HG02870 (cell line): ENCODE data around the gene DVL2.

Experiments
- ATAC-seq: cut with Tn5 transposase; IDR thresholded peaks from one replicate; pipeline ENCODE4 v1.9.1; 2021; ENCODE audit warnings: mild to moderate bottlenecking, moderate library complexity; ENCODE audit not compliant: unreplicated experiment

The DVL2 gene

DNA sequence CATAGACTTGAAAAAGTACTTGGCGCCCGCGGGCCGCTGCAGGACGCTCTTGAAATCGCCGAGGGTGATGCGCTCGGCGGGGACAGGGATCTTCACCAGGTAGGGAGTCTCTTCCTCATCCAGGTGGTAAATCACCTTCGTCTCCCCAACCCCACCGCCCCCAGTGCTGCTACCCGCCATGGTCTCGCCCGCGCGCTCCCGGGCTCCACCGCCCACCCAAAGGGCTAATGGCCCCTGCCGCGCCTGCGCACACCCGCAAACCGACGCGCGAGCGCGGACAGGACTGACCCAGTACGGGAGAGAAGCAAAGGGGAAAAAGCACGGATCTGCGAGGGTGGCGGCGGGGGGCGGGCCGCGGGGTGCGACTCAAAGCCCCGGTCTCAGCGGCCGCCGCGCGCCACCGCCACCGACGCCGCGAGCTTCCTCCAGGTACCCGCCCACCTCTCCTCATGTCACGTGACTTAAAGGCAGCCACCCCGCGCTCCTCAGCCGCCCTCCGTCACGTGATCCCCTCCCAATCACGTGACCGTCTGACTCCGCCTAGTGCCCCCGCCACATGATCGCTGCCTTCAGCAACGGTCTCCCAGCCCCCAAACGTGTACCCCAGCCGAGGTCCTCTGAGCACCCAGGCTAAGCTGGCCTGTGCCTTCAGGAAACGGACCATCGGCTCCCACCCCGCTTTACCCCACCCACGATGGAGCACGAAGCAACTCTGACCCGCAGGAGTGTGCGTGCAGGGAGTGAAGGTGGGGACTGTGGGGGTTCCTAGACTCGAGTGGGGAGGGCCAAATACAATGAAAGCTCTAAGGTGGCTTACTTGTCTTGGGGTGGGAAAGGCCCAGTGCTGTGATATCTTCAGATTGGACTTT lies at the start of gene DVL2:
Gene DVL2 (minus strand): TSS at position 435 of the 869 bp plus-strand sequence. CDS start 255 bp downstream, at position 180.
- ATAC-seq: peak; percentile 55

DNA sequence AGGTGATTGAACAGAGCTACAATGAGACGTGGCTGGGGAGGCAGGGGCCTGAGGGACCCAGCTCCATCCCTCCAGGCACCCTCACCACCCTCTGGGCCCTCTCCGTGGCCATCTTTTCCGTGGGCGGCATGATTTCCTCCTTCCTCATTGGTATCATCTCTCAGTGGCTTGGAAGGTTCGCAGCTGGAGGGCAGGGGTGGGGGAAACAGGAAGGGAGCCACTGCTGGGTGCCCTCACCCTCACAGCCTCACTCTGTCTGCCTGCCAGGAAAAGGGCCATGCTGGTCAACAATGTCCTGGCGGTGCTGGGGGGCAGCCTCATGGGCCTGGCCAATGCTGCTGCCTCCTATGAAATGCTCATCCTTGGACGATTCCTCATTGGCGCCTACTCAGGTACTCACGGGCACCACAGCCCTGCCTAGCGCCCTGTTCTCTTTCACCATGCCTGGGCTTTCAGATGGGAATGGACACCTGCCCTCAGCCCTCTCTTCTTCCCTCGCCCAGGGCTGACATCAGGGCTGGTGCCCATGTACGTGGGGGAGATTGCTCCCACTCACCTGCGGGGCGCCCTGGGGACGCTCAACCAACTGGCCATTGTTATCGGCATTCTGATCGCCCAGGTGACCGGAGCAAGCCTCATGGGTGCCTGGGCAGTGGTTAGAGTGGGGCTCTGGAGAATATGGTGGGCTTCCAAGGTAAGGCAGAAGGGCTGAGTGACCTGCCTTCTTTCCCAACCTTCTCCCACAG lies 49.3 kb upstream of the DVL2 start:
- no peak for ATAC-seq

- no peak for ATAC-seq
These were observed 48.5 kb upstream of the DVL2 start for GRCh38 chr17:7282752-7283321.

DNA sequence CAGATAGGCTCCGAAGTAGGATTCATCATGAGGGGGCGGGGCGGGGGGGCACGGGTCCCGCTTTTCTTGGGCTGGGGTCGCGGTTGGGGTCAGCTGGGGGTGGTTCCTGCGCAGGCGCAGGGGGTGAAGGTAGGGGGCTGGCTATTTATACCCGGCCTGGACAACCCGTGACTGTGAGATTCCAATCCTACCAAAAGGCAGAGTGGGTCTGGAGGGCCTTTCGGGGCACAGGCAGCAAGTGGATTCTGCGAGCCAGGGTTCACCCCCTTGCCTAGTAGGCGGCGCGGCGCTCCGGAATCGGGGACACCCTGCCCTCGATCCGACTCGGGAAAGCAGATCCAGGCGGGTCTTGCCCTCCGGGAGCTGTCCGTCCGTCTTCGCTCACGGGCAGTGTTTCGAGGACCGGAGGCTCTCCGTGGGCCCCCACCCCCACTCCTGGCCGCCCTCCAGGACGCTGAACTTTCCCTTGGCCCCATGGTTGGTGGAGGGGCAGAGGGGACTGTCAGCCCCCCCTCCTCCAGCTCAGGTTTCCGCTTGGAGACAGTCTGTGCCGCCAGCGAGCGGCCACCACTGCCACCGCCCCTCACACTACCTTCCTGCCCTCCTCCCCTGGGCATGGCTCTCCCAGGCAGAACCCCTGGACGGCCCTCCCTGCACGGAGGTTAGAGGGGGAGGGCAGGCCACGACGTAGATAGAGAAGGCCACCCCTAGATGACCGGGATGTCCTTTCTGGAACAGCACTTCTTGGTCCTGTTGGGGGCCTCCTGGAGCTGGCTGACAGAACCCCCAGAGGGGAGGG lies 47.8 kb upstream of the DVL2 start:
- ATAC-seq: no peak

DNA sequence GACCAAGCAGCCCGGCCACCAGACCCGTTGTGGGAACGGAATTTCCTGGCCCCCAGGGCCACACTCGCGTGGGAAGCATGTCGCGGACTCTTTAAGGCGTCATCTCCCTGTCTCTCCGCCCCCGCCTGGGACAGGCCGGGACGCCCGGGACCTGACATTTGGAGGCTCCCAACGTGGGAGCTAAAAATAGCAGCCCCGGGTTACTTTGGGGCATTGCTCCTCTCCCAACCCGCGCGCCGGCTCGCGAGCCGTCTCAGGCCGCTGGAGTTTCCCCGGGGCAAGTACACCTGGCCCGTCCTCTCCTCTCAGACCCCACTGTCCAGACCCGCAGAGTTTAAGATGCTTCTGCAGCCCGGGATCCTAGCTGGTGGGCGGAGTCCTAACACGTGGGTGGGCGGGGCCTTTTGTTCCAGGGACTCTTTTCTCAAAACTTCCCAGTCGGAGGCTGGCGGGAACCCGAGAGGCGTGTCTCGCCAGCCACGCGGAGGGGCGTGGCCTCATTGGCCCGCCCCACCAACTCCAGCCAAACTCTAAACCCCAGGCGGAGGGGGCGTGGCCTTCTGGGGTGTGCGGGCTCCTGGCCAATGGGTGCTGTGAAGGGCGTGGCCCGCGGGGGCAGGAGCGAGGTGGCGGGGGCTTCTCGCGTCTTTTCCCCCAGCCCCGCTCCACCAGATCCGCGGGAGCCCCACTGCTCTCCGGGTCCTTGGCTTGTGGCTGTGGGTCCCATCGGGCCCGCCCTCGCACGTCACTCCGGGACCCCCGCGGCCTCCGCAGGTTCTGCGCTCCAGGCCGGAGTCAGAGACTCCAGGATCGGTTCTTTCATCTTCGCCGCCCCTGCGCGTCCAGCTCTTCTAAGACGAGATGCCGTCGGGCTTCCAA lies 47.0 kb upstream of the DVL2 start, which contains the start of gene SLC2A4:
Gene SLC2A4 (plus strand): TSS at position 645 of the 879 bp plus-strand sequence. CDS start 217 bp downstream, at position 862.
- peak; percentile 77 for ATAC-seq

DNA sequence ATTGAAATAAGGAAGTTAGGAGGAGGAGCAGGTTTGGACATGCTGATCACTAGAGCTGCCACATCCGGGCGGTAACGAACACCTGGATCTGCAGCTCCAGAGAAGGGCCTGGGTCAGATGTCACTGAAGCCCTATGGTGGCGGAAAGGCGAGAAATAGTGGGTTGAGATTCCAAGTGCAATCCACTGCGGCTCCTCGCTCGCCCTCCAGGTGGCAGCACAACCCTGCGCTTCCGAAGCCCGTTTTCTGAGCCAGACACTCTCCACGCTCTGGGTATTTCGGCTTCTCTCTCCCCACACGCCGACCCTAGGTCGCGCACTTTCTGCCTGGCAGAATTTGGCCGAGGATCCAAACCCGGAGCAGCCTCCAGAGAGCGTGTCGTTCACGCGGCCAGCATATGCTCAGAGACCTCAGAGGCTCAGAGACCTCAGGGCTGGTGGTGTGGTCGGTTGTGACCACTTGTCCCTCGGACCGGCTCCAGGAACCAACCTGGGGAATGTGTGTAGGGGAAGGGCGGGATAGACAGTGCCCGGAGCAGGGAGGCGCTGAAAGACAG lies 46.3 kb upstream of the DVL2 start:
- ATAC-seq: no peak

DNA sequence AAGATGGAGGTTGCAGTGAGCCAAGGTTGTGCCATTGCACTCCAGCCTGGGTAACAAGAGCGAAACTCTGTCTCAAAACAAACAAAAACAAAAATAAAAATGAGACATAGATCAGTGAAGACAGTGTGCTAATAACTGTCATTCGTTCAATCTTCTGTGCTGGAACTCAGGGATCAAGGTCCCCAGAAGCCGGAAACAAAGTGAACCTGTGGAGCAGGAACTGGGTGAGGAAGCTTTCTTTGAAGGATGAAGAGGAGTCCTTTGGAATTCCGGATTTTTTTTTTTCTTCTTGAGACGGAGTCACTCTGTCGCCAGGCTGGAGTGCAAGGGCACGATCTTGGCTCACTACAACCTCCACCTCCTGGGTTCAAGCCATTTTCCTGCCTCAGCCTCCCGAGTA lies 45.1 kb upstream of the DVL2 start:
- ATAC-seq: no peak

DNA sequence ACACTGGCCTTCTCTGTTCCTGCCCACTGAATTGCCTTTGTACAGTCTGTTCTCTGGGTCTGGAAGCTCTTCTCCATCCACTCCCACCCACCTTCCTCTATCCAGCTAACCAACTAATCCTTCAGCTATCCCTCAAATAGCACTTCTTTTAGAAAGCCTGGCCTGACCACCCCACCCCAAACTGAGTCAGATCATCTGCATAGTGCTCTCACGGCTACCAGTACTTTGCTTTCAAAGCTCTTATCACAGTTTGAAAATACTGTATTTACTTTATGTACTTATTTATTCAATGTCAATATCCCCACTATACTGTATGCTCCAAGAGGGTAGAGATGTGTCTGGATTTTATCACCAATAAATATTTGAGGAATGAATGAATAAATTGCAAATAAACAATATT lies 32.5 kb upstream of the DVL2 start:
- ATAC-seq: no peak

DNA sequence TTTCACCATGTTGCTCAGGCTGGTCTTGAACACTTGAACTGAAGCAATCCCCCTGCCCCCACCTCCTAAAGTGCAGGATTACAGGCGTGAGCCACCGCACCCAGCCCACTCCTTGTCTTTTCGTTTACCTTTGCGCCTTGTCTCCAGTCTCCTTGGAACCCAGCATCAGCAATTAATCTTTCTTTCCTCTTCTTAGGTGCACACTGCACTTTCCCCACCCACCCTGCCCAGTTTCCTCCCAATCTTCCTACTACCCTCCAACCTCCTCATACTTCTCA lies 29.4 kb upstream of the DVL2 start:
- no peak for ATAC-seq

GRCh38 chr17:7262935-7263800 lies 28.9 kb upstream of the DVL2 start:
- no peak for ATAC-seq

GRCh38 chr17:7262192-7262934 lies 28.0 kb upstream of the DVL2 start, which contains the start of gene CLDN7:
Gene CLDN7, minus strand, starts transcription at chr17:7262478. Its CDS starts 435 bp downstream, at chr17:7262043.
- no peak for ATAC-seq

DNA sequence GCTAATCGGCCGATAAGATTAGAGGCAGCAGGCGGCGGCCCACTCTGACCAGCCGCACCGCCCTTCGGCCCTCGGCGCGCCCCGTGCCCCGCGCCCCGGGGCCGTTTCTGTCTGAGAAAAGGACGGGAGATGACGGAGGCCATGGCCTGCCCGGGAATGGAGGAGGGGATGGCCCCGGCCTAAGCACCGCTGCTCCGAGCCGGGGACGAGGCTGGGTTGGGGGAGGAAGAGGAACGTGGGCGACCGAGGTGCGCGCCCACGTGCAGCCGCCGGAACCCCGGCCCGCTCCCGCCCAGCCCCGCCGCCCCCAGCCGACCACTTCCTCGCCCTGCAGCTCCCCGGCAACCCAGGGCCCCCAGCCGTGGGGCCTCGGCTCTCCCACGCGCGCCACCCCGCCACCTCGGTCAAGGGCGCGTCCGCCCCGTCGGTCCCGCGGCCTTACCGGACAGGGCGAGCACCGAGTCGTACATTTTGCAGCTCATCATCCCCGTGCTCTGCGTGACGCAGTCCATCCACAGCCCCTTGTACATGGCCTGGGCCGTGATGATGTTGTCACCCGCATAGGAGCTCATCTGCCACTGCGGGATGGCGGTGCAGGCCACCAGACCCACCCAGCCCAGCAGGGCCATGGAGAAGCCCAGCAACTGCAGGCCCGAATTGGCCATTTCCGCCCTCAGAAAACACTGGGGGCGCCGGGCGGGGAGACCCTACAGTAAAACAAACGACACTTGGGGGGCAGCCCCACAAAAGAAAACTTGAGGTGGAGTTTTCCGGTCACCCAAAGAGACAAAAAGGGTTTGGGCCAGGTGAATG lies 27.3 kb upstream of the DVL2 start:
- no peak for ATAC-seq

- no peak for ATAC-seq
These were observed 26.5 kb upstream of the DVL2 start for GRCh38 chr17:7260651-7261378.

DNA sequence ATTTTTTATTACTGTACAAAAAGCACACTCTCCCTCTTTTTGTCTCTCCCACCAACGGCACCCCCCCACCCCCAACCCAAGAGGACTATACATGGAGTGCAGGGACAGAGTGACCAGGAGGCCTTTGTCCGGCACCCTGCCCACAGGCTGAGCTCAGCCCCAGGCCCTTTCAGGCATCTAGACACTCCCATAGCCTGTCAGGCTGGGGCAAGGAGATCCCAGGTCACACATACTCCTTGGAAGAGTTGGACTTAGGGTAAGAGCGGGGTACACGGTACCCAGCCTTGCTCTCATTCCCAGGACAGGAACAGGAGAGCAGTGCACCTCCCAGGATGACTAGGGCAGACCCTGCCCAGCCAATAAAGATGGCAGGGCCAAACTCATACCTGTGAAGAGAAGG lies 25.8 kb upstream of the DVL2 start:
- no peak for ATAC-seq

DNA sequence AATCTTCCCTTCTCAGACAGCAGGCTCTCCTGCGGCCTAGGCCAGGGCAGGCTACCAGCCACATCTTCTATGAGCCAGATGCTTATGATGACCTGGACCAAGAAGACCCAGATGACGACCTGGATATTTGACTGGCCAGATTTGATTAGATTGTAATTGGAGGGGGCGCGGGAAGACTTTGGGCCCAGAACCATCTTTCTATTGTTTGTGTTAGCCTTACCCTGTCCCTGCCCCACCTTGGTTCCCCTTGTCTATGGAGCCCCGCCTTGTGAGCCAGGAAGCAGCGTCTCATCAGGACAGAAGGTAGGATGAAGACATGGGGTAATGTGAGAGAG lies 25.2 kb upstream of the DVL2 start:
- ATAC-seq: no peak

DNA sequence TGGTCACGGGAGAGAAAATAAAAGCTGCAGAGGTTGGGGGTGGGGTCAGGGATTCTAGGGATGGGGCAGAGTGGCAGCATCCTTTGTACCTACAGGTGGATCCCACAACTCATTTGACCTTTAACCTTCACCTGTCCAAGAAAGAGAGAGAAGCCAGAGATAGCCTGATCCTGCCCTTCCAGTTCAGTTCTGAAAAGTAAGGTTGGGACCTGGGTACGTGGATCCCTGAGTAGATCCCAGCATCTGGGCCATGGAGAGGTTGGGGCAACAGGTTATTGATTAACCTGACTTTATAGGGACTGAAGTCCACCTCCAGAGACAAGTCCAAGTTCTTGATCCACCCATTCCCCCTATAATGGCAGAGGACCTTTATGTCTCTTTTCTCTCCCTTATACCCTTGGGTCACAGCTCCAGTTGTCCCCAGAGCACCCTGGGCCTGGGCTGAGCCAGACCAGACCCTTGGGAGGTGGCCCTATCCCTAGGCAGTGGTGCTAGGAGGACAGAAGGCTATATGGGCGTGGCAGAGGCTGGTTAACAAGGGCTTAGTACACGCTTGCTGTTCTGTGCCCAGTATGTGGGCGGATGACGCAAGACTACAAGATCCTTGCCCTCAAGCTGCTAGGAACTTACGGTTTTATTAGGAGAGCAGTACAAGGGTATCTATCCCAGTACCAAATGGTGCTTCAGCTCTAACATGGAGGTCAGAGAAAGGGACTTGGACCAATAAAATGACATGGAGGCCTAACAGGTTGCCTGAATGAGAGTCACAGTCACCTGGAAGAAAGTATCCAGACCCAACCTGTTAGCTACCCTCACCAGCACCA lies 24.6 kb upstream of the DVL2 start:
- no peak for ATAC-seq
